Kidney epithelial cell (primary cell): ENCODE results near the gene DIP2C. TPM values are rescaled to one million over a fixed set of nuclear protein-coding genes. Genes with fewer than 3 reads are reported as not detected.

ENCODE experiments used
- DNase-seq: peaks from one replicate; pipeline ENCODE4 v3.0.0-alpha.2; 2010; ENCODE audit warnings: low read depth
- H3K27me3 ChIP-seq: 2 replicates; pipeline ENCODE4 v1.6.0; 2011; ENCODE audit warnings: low read length; ENCODE audit not compliant: control insufficient read depth, insufficient read depth
- H3K36me3 ChIP-seq: 2 replicates; pipeline ENCODE4 v1.5.1; 2011; ENCODE audit warnings: low read length; ENCODE audit not compliant: control insufficient read depth, insufficient read depth
- H3K4me3 ChIP-seq: 2 replicates; pipeline ENCODE4 v1.5.1; 2011; ENCODE audit warnings: low read depth, mild to moderate bottlenecking, control low read depth, low read length
- total RNA-seq: library from RNA; depleted of rRNA; stranded (reverse); fragments of >200 nt; gene quantifications from 2 replicates; pipeline ENCODE4 v1.2.3, GENCODE V29; 2015
- TF ChIP-seq, protein P1 (sequence below): IDR thresholded peaks from 2 replicates; pipeline ENCODE4 v1.5.1; 2011; ENCODE audit warnings: mild to moderate bottlenecking, moderate library complexity, low read length, control low read depth, inconsistent platforms; ENCODE audit not compliant: insufficient read depth, poor library complexity, severe bottlenecking

Gene DIP2C
- total RNA-seq, 1 donor from 2014 or later: 19.2 TPM

DNA sequence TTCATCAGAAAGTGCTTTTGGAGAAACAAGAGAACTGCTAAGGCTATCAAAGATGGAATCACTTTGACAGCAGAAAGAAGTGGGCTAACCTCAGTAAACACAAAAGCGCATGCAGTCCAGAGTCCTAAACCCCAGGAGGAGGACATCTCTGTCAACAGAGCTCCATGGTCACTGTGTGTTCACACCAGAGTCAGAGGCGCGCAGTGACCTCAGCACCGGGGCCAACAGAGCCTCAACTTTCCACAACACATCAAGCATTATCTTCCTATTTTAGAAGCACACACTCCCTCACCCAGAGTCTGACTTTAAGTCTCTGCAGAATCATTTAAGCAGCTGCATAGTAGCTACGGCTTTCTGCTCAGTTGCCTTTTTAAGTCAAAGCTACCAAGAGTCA is 195.3 kb downstream of the DIP2C start:
- TF ChIP-seq, protein P1, sequence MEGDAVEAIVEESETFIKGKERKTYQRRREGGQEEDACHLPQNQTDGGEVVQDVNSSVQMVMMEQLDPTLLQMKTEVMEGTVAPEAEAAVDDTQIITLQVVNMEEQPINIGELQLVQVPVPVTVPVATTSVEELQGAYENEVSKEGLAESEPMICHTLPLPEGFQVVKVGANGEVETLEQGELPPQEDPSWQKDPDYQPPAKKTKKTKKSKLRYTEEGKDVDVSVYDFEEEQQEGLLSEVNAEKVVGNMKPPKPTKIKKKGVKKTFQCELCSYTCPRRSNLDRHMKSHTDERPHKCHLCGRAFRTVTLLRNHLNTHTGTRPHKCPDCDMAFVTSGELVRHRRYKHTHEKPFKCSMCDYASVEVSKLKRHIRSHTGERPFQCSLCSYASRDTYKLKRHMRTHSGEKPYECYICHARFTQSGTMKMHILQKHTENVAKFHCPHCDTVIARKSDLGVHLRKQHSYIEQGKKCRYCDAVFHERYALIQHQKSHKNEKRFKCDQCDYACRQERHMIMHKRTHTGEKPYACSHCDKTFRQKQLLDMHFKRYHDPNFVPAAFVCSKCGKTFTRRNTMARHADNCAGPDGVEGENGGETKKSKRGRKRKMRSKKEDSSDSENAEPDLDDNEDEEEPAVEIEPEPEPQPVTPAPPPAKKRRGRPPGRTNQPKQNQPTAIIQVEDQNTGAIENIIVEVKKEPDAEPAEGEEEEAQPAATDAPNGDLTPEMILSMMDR: no peak
- Histone ChIP-seq H3K4me3 (no peak overlapping the region), H3K36me3 (no peaks in the 10 kb centered on the region), H3K27me3 (no peaks in the 10 kb centered on the region)
- no peak for DNase-seq

- TF ChIP-seq, protein P1: no peak
- Histone ChIP-seq H3K4me3 (no peak overlapping the region), H3K36me3 (no peaks in the 10 kb centered on the region), H3K27me3 (no peaks in the 10 kb centered on the region)
- DNase-seq: no peak
These were observed 195.9 kb downstream of the DIP2C start for GRCh38 chr10:493391-494148.

DNA sequence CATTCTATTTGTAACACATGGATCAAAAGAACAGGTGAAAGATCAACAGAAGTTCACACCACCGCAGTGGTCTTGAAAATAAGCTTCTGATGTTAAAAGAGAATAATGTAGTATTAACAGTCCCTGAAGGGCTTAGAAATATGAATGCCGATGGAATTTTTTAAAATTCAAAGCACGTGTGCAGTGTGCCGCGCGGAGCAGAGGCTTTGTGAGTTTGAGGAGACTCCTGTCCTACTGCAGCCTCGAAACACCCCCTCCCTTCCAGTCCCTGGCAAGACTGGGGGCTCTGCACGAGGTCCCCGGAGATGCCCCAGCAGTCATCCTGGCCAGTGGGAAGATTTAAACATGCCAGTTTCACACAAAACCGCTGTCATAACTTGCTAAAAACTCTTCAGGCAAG is 196.6 kb downstream of the DIP2C start:
- Histone ChIP-seq H3K36me3 (no peaks in the 10 kb centered on the region), H3K27me3 (no peaks in the 10 kb centered on the region), H3K4me3 (no peak overlapping the region)
- no peak for DNase-seq
- TF ChIP-seq, protein P1: no peak

DNA sequence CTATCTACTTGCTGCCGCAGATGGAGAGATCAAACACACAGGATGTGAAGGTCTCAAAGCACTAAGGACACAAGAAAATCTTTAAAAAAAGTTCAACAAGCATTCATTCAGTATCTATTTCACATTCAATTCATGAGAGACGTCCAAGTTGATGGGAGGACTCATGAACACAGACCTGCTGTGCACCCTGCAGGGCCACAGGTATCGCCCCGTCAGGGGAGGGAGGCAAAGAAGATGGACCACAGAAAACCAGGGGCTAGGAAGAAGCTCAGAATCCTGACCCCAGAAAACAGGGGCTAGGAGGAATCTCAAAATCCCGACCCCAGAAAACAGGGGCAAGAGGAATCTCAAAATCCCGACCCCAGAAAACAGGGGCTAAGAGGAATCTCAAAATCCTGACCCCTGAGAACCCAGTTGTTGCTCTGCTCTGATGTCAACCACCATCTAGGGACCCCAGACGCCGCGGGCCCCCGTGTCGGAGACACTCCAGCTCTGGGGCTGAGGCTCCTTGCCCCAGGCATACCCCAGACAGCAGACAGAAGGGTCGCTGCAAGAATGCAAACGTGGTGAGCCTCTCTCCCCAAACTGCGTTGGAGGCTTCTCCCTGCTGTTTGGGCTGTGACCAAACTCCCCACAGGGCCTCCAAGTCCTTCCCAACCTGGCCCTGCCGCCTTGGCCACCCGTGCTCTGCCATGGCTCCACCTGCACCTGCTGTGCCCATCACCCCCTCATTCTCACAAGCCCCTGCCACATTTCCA is 197.6 kb downstream of the DIP2C start:
- no peaks in the 10 kb centered on the region for H3K36me3 ChIP-seq
- no peaks in the 10 kb centered on the region for H3K27me3 ChIP-seq
- TF ChIP-seq, protein P1: no peak
- DNase-seq: no peak
- H3K4me3 ChIP-seq: no peak overlapping the region

DNA sequence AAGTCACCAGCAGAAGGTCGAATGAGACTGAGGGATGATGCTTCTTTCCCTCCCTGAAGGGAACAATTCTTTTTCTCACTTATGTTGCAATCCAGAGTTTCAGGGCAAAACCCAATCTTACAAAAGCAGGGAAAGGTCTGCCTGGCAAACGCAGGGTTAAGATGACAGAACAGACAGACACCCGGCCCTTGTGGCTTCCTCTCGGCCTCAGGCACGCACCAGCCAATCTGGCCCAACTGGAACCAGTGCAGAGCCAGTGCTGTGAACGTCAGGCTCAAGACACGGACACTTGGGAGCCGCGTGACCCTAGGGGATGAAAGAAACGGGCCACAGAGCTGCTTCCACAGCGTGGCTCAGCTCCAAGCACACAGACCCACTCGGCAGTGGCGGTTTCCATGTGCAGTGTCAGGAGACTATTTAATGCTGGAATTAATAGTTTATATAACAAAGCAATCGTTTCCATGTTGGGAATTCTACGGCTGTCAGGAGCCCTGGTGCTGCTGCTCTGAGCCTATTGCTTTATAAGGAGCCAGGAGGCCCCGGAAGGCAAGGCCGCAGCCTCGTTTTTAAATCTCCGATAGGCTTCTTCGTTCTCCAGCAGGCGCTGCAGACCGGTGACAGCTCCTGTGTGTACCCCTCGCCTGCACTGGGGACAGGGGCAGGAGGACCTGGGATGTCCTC is 198.4 kb downstream of the DIP2C start:
- Histone ChIP-seq H3K4me3 (no peak overlapping the region), H3K36me3 (no peaks in the 10 kb centered on the region), H3K27me3 (no peaks in the 10 kb centered on the region)
- TF ChIP-seq, protein P1: no peak
- DNase-seq: no peak
